Nephron (organoid): ENCODE results near the gene COL27A1.

Experiments used
- H3K27ac Mint-ChIP-seq, 3 experiments: 2 replicates each; pipeline ENCODE4 v1.8.0; 2020; ENCODE audit warnings: mixed read lengths in 3 of 3, mild to moderate bottlenecking in 2 of 3, moderate library complexity in 1 of 3
- H3K27me3 Mint-ChIP-seq: 2 replicates; pipeline ENCODE4 v1.8.0; 2021; ENCODE audit warnings: low read depth, mild to moderate bottlenecking, moderate library complexity, mixed read lengths
- H3K36me3 Mint-ChIP-seq: 2 replicates; pipeline ENCODE4 v1.8.0; 2020; ENCODE audit warnings: low read depth, mixed read lengths
- H3K4me1 Mint-ChIP-seq: 2 replicates; pipeline ENCODE4 v1.8.0; 2020; ENCODE audit warnings: mixed read lengths
- H3K4me3 Mint-ChIP-seq, 3 experiments: 2 replicates each; pipeline ENCODE4 v1.8.0; 2020; ENCODE audit warnings: mild to moderate bottlenecking in 3 of 3, mixed read lengths in 3 of 3, moderate library complexity in 2 of 3
- H3K9me3 Mint-ChIP-seq: 2 replicates; pipeline ENCODE4 v1.8.0; 2020; ENCODE audit warnings: mixed read lengths
- TF ChIP-seq, protein P1 (sequence below), 3 experiments: fragments of 200-600 bp; sonication (generic); IDR thresholded peaks; one replicate each; pipeline ENCODE4 v1.5.0; 2021; ENCODE audit warnings: antibody characterized with exemption in 3 of 3; ENCODE audit not compliant: unreplicated experiment in 3 of 3

The COL27A1 gene

DNA sequence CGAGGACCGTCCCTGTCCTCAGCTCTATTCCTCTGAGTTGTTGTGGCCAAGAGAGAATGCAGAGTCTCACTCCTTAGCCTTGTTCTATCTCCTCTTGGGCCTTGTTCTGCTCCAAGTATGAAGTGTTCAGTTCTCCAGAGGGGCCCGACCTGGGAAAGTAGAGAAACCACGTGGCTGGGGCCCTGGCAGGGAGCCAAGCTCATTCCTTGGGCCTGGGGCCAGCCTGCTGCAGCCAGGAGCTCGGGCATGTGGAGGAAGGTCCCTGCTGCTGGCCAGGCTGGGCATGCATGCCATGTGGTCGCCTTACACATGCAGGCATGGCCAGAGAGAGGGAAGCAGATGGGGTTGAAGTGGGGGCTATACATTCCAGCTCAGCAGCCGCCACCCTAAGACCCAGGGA, 60.7 kb downstream of the COL27A1 start:
- peak overlapping the region; percentile 86 to 98 (median 91) for H3K27ac Mint-ChIP-seq
- peaks cover 67% of the 10 kb centered on the region for H3K4me1 Mint-ChIP-seq
- peak overlapping the region in 1 of 3 experiments; percentile 17 for H3K4me3 Mint-ChIP-seq
- H3K27me3 Mint-ChIP-seq: no peaks in the 10 kb centered on the region
- peaks cover 31% of the 10 kb centered on the region for H3K36me3 Mint-ChIP-seq
- no peaks in the 10 kb centered on the region for H3K9me3 Mint-ChIP-seq
- TF ChIP-seq, protein P1, sequence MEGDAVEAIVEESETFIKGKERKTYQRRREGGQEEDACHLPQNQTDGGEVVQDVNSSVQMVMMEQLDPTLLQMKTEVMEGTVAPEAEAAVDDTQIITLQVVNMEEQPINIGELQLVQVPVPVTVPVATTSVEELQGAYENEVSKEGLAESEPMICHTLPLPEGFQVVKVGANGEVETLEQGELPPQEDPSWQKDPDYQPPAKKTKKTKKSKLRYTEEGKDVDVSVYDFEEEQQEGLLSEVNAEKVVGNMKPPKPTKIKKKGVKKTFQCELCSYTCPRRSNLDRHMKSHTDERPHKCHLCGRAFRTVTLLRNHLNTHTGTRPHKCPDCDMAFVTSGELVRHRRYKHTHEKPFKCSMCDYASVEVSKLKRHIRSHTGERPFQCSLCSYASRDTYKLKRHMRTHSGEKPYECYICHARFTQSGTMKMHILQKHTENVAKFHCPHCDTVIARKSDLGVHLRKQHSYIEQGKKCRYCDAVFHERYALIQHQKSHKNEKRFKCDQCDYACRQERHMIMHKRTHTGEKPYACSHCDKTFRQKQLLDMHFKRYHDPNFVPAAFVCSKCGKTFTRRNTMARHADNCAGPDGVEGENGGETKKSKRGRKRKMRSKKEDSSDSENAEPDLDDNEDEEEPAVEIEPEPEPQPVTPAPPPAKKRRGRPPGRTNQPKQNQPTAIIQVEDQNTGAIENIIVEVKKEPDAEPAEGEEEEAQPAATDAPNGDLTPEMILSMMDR (IDR thresholded peaks at IDR 0.05; ENCODE audit: unreplicated experiment in 3 of 3): no peak

DNA sequence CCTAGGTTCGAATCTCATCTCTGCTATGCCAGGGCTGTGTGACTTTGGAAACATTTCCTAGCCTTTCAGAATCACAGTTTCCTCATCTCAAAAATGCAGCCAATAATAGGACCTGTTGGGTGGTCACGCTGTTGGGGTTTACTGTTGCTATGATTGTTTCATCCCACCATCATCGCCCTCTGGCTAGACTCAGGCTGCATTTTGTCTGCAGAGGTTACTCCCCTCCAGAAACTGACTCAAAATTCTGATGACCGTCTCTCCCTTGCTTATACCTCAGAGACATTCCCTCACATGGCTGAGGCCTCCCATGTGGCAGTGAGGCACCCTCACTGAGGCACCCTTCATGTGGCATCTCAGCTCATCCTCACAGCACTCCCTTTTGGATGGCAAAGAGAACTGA, 61.6 kb downstream of the COL27A1 start:
- H3K4me1 Mint-ChIP-seq: peaks cover 60% of the 10 kb centered on the region
- peaks cover 25% of the 10 kb centered on the region for H3K36me3 Mint-ChIP-seq
- no peaks in the 10 kb centered on the region for H3K27me3 Mint-ChIP-seq
- no peak overlapping the region for H3K4me3 Mint-ChIP-seq
- no peaks in the 10 kb centered on the region for H3K9me3 Mint-ChIP-seq
- H3K27ac Mint-ChIP-seq: peak overlapping the region in 2 of 3 experiments; percentile 91 to 98
- TF ChIP-seq, protein P1 (IDR thresholded peaks at IDR 0.05; ENCODE audit: unreplicated experiment in 3 of 3): no peak

DNA sequence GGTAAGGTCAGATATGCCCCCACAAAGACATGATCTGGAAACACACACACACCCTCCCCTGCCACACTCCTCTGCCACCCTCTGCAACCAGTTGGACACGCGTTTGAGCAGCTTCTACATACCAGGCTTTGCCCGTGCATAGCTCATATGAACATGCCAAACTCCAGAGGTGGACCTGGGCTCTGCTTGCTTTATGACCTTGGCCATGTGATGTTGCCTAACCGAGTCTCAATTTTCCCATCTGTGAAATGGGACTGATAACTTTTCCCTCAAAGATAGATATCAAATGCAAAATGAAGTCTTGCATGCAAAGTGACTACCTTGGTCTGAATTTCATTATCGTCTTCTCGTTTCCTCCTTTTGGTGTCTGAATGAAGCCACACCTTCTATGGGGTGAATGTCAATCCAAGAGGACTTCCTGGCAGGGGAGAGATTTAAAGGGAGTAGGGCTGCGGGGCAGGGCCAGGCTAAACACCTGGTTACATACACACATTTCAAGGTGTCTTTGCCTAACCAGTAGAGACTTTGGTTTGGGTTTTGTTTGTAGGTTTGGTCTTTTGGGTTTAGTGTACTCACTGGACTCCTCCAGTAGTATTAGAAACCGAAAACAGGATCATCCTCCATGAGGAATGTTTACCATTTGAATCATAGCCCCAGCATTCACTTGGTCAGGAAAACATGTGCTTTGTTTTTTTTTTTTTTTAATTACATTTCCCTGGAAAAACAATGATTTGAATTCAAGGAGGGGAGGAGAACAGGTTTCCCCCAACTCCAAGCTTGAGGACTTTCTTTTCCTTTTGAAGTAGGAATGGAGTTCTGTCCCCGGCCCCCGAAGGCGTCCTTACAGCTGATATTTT, 63.2 kb downstream of the COL27A1 start:
- peaks cover 20% of the 10 kb centered on the region for H3K36me3 Mint-ChIP-seq
- no peaks in the 10 kb centered on the region for H3K9me3 Mint-ChIP-seq
- TF ChIP-seq, protein P1 (IDR thresholded peaks at IDR 0.05; ENCODE audit: unreplicated experiment in 3 of 3): no peak
- no peaks in the 10 kb centered on the region for H3K27me3 Mint-ChIP-seq
- no peak overlapping the region for H3K4me3 Mint-ChIP-seq
- H3K27ac Mint-ChIP-seq: peak overlapping the region; percentile 30 to 77 (median 66)
- H3K4me1 Mint-ChIP-seq: peaks cover 45% of the 10 kb centered on the region

- Mint-ChIP-seq H3K9me3 (no peaks in the 10 kb centered on the region), H3K27ac (peak overlapping the region in 2 of 3 experiments; percentile 23 to 74), H3K4me3 (no peak overlapping the region), H3K4me1 (peaks cover 31% of the 10 kb centered on the region), H3K36me3 (peaks cover 10% of the 10 kb centered on the region), H3K27me3 (no peaks in the 10 kb centered on the region)
- TF ChIP-seq, protein P1 (IDR thresholded peaks at IDR 0.05; ENCODE audit: unreplicated experiment in 3 of 3): no peak
Measured at GRCh38 chr9:114220061-114220541, 64.8 kb downstream of the COL27A1 start.

DNA sequence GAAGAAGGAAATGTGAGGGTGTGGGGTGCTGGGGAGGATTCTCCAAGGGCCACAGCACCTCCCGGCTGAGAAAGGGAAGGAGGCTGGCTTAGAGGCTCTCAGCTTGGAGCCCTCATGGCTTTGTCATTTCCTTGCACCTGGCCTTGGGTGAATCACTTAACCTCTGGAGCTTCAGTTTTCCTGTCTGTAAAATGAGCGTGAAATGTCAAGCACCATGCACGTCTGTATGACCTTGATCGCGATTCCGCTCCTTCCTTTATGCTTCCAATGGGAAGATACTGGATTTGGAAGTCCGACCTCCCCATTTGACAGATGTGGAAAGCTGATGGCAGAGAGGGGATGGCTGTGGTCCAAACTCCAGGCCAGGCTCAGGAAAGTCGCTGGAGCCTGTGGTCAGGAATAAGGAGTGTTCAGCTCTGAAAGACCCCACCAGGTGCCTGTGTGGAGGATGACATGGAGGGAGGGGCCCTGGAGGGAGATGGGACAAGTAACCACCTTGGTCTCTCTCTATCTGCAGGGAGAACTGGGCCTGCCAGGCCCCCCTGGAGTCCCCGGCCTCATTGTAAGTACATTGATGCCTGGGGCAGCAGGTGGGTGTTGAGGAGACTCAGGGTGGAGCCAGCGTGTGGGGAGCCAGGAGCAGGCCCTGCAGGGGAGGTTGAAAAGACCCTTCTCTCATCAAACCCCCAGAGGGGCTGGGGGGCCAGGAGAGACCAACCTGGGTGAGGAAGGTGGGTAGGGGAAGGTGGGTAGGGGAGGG, 66.5 kb downstream of the COL27A1 start:
- H3K27me3 Mint-ChIP-seq: no peaks in the 10 kb centered on the region
- H3K4me1 Mint-ChIP-seq: peaks cover 29% of the 10 kb centered on the region
- no peak overlapping the region for H3K27ac Mint-ChIP-seq
- TF ChIP-seq, protein P1 (IDR thresholded peaks at IDR 0.05; ENCODE audit: unreplicated experiment in 3 of 3): no peak
- H3K9me3 Mint-ChIP-seq: no peaks in the 10 kb centered on the region
- H3K4me3 Mint-ChIP-seq: no peak overlapping the region
- H3K36me3 Mint-ChIP-seq: peaks cover 10% of the 10 kb centered on the region
